K562 (cell line): ENCODE measurements around the gene CPA3. TPM values are rescaled to one million over a fixed set of nuclear protein-coding genes. Genes with fewer than 3 reads are reported as not detected.

ENCODE experiments used
- ATAC-seq: fragments of 200-7000 bp; cut with Tn5 transposase; 3 replicates; pipeline ENCODE4 v1.9.1; 2020; ENCODE audit warnings: moderate library complexity
- BruUV-seq: library from RNA; stranded (reverse); fragments of 400-500 nt; replicated peaks from 2 replicates; lab custom pipeline; 2021; lab: Mats Ljungman, UMichigan
- CTCF ChIA-PET: fragments of 300-600 bp; formaldehyde crosslinking; extraction: SDS; loops from one replicate; lab custom pipeline; 2021; ENCODE audit warnings: low intra/inter-chr PET ratio; lab: Yijun Ruan, JAX
- POLR2A ChIA-PET: fragments of 300-600, 350-650 bp; sonication (Branson Sonifier 250); formaldehyde crosslinking; extraction: SDS; loops from one replicate; lab custom pipeline; 2021; ENCODE audit warnings: antibody characterized with exemption, inconsistent platforms; lab: Yijun Ruan, JAX
- DNase-seq, 4 experiments: peaks; one replicate each; pipeline versions ENCODE4 v3.0.0 to v3.0.0-alpha.2; 2011 to 2018; ENCODE audit warnings: low spot score in 3 of 4, mixed read lengths in 3 of 4; ENCODE audit errors: extremely low read depth in 1 of 4
- FAIRE-seq: peaks from 2 replicates; lab custom pipeline; 2011; peaks lifted over from hg19 to GRCh38; lab: Jason Lieb, UNC
- H2AFZ ChIP-seq: 2 replicates; pipeline ENCODE4 v1.6.0; 2011; ENCODE audit warnings: low read depth, low read length, control low read depth, inconsistent platforms
- H3K27ac ChIP-seq: fragments of 200-600 bp; 3 replicates; pipeline ENCODE4 v1.8.0; 2011; ENCODE audit warnings: low read depth, mild to moderate bottlenecking, control low read depth, inconsistent platforms, low read length, moderate library complexity, mixed read lengths; ENCODE audit errors: extremely low read depth
- H3K27me3 ChIP-seq, 2 experiments: fragments of 300-600 bp in 1 of 2; 2 replicates in 1 of 2; 3 replicates in 1 of 2; pipeline versions ENCODE4 v1.6.0 to v1.8.0; 2011; ENCODE audit warnings: inconsistent platforms in 2 of 2, low read length in 2 of 2, mild to moderate bottlenecking in 1 of 2, mixed read lengths in 1 of 2, moderate library complexity in 1 of 2; ENCODE audit not compliant: control insufficient read depth in 2 of 2, insufficient read depth in 2 of 2
- H3K36me3 ChIP-seq: fragments of 300-600 bp; 3 replicates; pipeline ENCODE4 v1.8.0; 2011; ENCODE audit warnings: mild to moderate bottlenecking, low read length, inconsistent platforms; ENCODE audit not compliant: control insufficient read depth, insufficient read depth
- H3K4me1 ChIP-seq, 2 experiments: fragments of 200-600 bp in 1 of 2; replicated peaks in 1 of 2; 2 replicates in 1 of 2; 3 replicates in 1 of 2; pipeline versions ENCODE4 v1.5.1 to v1.8.0; 2011; ENCODE audit warnings: inconsistent platforms in 2 of 2, low read length in 2 of 2, mild to moderate bottlenecking in 1 of 2, mixed read lengths in 1 of 2, moderate library complexity in 1 of 2; ENCODE audit not compliant: control insufficient read depth in 2 of 2, insufficient read depth in 2 of 2
- H3K4me2 ChIP-seq: 2 replicates; pipeline ENCODE4 v1.6.1; 2011; ENCODE audit warnings: low read length, control low read depth, inconsistent platforms, mixed read lengths; ENCODE audit not compliant: insufficient read depth
- H3K4me3 ChIP-seq: fragments of 200-600 bp; sonication (generic), shearing (Covaris generic); 2 replicates; pipeline ENCODE4 v1.5.1; 2016; ENCODE audit warnings: control low read depth, inconsistent platforms
- H3K79me2 ChIP-seq: fragments of 200-600 bp; 3 replicates; pipeline ENCODE4 v1.8.0; 2011; ENCODE audit warnings: low read length, inconsistent platforms; ENCODE audit not compliant: control insufficient read depth, insufficient read depth
- H3K9ac ChIP-seq, 2 experiments: 2 replicates each; pipeline versions ENCODE4 v1.6.0 to v1.6.1; 2011; ENCODE audit warnings: low read depth in 2 of 2, low read length in 2 of 2, control low read depth in 1 of 2, inconsistent platforms in 1 of 2, mild to moderate bottlenecking in 1 of 2, mixed read lengths in 1 of 2; ENCODE audit not compliant: insufficient read depth in 1 of 2
- H3K9me1 ChIP-seq: one replicate; pipeline ENCODE4 v1.6.0; 2011; ENCODE audit warnings: inconsistent platforms, mild to moderate bottlenecking, low read length, moderate library complexity; ENCODE audit not compliant: control insufficient read depth, insufficient read depth
- H3K9me3 ChIP-seq: replicated peaks from 2 replicates; pipeline ENCODE4 v1.5.1; 2011; ENCODE audit warnings: low read depth, low read length, inconsistent platforms; ENCODE audit not compliant: control insufficient read depth, insufficient read depth
- H4K20me1 ChIP-seq: replicated peaks from 2 replicates; pipeline ENCODE4 v1.6.1; 2011; ENCODE audit warnings: low read length, inconsistent platforms, mixed read lengths; ENCODE audit not compliant: control insufficient read depth, insufficient read depth
- DNMT1 ChIP-seq: fragments of 450-650 bp; IDR thresholded peaks from 2 replicates; pipeline ENCODE4 v1.6.1; 2016; ENCODE audit warnings: antibody characterized with exemption, mild to moderate bottlenecking
- EGR1 ChIP-seq: fragments of 450-650 bp; conservative IDR thresholded peaks from 2 replicates; pipeline ENCODE4 v1.6.1; 2017; ENCODE audit warnings: mild to moderate bottlenecking
- KHSRP ChIP-seq: fragments of 450-650 bp; IDR thresholded peaks from 2 replicates; pipeline ENCODE4 v1.6.1; 2017
- POLR2G ChIP-seq: fragments of 200-400 bp; formaldehyde crosslinking; IDR thresholded peaks from 2 replicates; pipeline ENCODE4 v1.6.1; 2017; ENCODE audit warnings: low read depth, mild to moderate bottlenecking, antibody characterized with exemption, low read length, moderate library complexity
- POLR3G ChIP-seq: IDR thresholded peaks from 2 replicates; pipeline ENCODE4 v1.6.1; 2011; ENCODE audit not compliant: insufficient read length, insufficient replicate concordance; ENCODE audit errors: extremely low read depth
- SMAD2 ChIP-seq: fragments of 150-350 bp; IDR thresholded peaks from 2 replicates; pipeline ENCODE4 v1.6.1; 2014; ENCODE audit warnings: low read depth, mild to moderate bottlenecking, low read length
- ZNF583 ChIP-seq: fragments of 250-450 bp; sonication (Bioruptor Pico); IDR thresholded peaks from 2 replicates; pipeline ENCODE4 v1.4.0; 2020
- WGBS: fragments of 100-300 bp; shearing (Covaris generic); methylation state at CpG from one replicate; pipeline ENCODE4 v1.1.6; 2016; ENCODE audit warnings: low coverage, mixed read lengths; ENCODE audit not compliant: insufficient coverage; ENCODE audit errors: missing lambda C conversion rate; 5-methylcytosine and 5-hydroxymethylcytosine counted together
- in situ Hi-C: fragments of 300-500 bp; cut with MboI; formaldehyde crosslinking; loops from 4 replicates; pipeline ENCODE4 v1.15.0; 2018; ENCODE audit warnings: inconsistent platforms, mixed read lengths
- intact Hi-C: fragments of 100-400 bp; cut with micrococcal nuclease; formaldehyde crosslinking; loops from 2 replicates; pipeline ENCODE4 v1.14.2; 2022
- polyA plus RNA-seq, 8 experiments: library from polyadenylated mRNA; depleted of rRNA in 4 of 8; stranded (reverse) in 5 of 8; unstranded in 3 of 8; fragments of >200 nt; fragmentation: Nextera tagmentation in 2 of 8; fragmentation: Illumina TruSeq in 1 of 8; extraction: Ambion mirVana in 2 of 8; extraction: Trizol in 1 of 8; gene quantifications; 2 replicates each; pipeline versions ENCODE4 v1.2.1 to v1.2.3, GENCODE V29; 2011 to 2014; ENCODE audit warnings: inconsistent platforms in 1 of 8, missing spikeins in 1 of 8
- total RNA-seq, 7 experiments: library from RNA; depleted of rRNA in 6 of 7; stranded (reverse); fragments of >200 nt in 6 of 7; fragmentation: Illumina TruSeq in 2 of 7; extraction: Trizol in 2 of 7; gene quantifications; 2 replicates each; pipeline versions ENCODE4 v1.2.1 to v1.2.3, GENCODE V29; 2011 to 2021; ENCODE audit warnings: low replicate concordance in 1 of 7
- TF ChIP-seq, protein P1 (sequence below): sonication (generic); formaldehyde crosslinking; IDR thresholded peaks from 2 replicates; pipeline ENCODE4 v1.8.0; 2022; ENCODE audit warnings: missing genetic modification reagents, mild to moderate bottlenecking, borderline replicate concordance

Gene CPA3
- total and polyA plus RNA-seq, 9 of the 15 experiments (the other 6 are each of a cell fraction or from before 2014, with no cell fraction given), result not detected

DNA sequence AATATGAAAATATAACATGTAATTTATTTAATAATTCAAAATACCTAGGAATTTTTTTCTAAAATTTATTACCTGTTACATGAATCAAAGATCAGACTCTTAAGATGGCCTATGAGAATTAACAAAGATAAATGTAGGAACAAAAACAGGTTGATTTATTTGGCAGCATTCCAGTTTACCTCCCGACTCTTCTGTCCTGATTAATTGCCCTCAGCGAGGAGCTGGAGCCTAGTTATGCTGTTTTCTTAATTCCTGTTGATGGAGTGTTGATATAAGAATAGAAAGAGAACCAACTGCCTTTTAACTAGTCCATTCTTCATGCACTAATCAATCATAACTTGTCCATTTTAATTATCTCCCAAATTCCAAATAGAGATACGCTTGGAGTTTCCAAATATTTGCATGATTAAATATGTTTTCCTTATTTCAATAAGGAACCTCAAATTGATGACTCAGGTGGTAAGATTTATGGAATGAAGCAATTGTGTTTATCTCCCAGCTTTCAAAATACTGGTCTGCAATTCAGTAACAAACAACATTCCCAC, 48.0 kb upstream of the CPA3 start:
- ATAC-seq (no peak), FAIRE-seq (no peak), DNase-seq (no peak)
- WGBS, result 0% methylated on average over 3 of the region's 3 CpGs
- H3K36me3 ChIP-seq, result no peaks in the 10 kb centered on the region
- H3K4me3 ChIP-seq, result no peak overlapping the region
- H3K27me3 ChIP-seq, result no peaks in the 10 kb centered on the region
- H3K4me1 ChIP-seq, result no peaks in the 10 kb centered on the region
- H3K9me3 ChIP-seq, result no peaks in the 10 kb centered on the region
- no peaks in the 10 kb centered on the region for H3K79me2 ChIP-seq
- TF ChIP-seq SMAD2, result no peak
- no peak for TF ChIP-seq KHSRP
- no peak for TF ChIP-seq POLR2G
- no peak for TF ChIP-seq ZNF583 (CRISPR knock-in tag)
- TF ChIP-seq POLR3G, result no peak
- TF ChIP-seq, protein P1, sequence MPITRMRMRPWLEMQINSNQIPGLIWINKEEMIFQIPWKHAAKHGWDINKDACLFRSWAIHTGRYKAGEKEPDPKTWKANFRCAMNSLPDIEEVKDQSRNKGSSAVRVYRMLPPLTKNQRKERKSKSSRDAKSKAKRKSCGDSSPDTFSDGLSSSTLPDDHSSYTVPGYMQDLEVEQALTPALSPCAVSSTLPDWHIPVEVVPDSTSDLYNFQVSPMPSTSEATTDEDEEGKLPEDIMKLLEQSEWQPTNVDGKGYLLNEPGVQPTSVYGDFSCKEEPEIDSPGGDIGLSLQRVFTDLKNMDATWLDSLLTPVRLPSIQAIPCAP (CRISPR knock-in tag), result no peak
- TF ChIP-seq EGR1, result no peak
- TF ChIP-seq DNMT1, result no peak
- POLR2A ChIA-PET, result no interaction called here
- no peak overlapping the region for H3K4me2 ChIP-seq
- BruUV-seq, result no TSS peak
- no peaks in the 10 kb centered on the region for H4K20me1 ChIP-seq
- no peak overlapping the region for H3K9ac ChIP-seq
- CTCF ChIA-PET, result no interaction called here
- intact Hi-C loops, result no loop called here
- H2AFZ ChIP-seq, result no peak overlapping the region
- no peak overlapping the region for H3K27ac ChIP-seq
- in situ Hi-C loops, result no loop called here
- no peaks in the 10 kb centered on the region for H3K9me1 ChIP-seq
